GM12801 (cell line): ENCODE results near the gene AKAP6.

Experiments used
- TF ChIP-seq, protein P1 (sequence below): IDR thresholded peaks from one replicate; pipeline ENCODE4 v1.5.1; 2011; ENCODE audit warnings: control low read depth; ENCODE audit not compliant: insufficient read length; ENCODE audit errors: extremely low read depth

The AKAP6 gene

DNA sequence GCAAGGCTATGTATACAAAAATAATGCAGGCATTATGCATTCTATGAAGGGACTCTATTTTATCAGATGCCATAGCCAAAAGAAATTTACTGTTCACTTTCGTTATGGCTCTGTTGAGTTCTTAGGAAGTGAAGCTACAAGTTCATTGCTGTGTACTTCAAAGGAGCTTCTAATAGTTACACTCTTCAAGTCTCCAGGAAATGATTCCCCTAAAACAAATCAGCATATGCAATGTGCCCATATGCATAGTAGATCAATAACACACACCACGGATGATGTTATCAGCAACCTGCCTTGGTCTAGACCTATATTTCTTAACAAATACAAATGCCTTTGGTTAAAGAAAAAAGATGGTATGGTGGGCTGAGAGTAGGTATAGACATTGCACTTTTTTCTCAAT, 83.4 kb downstream of the AKAP6 start:
- TF ChIP-seq, protein P1, sequence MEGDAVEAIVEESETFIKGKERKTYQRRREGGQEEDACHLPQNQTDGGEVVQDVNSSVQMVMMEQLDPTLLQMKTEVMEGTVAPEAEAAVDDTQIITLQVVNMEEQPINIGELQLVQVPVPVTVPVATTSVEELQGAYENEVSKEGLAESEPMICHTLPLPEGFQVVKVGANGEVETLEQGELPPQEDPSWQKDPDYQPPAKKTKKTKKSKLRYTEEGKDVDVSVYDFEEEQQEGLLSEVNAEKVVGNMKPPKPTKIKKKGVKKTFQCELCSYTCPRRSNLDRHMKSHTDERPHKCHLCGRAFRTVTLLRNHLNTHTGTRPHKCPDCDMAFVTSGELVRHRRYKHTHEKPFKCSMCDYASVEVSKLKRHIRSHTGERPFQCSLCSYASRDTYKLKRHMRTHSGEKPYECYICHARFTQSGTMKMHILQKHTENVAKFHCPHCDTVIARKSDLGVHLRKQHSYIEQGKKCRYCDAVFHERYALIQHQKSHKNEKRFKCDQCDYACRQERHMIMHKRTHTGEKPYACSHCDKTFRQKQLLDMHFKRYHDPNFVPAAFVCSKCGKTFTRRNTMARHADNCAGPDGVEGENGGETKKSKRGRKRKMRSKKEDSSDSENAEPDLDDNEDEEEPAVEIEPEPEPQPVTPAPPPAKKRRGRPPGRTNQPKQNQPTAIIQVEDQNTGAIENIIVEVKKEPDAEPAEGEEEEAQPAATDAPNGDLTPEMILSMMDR: no peak

DNA sequence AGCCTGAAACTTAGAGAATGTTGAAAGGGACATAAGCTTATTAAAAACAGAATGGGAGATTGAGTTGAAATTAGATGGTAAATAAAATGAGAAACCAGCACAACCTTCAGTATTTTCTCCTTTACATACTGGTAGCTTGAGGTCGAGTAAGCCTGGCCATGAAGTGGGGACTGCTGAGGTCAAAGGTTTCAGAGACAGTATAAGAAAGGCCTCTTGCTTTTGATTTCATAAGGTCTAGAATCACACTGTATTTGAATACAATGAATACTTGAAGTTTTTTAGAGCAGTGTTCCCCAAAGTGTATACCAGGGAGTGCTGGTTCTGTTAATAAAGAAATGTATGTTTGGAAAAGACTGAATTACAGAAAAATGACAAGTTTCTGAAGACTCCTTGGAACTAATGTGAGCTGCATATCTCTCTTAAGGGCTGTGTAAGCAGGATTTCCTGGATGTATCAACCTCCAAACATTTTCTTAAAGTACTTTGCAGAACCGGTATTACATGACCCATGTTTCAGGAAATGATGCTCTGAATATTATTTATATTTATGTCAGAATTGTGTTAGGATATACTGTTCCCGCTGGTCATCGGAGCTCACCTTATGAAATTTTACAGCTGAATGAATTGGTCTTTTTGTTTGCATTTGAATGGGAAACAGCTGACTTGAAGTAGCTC, 85.0 kb downstream of the AKAP6 start:
- TF ChIP-seq, protein P1: no peak

DNA sequence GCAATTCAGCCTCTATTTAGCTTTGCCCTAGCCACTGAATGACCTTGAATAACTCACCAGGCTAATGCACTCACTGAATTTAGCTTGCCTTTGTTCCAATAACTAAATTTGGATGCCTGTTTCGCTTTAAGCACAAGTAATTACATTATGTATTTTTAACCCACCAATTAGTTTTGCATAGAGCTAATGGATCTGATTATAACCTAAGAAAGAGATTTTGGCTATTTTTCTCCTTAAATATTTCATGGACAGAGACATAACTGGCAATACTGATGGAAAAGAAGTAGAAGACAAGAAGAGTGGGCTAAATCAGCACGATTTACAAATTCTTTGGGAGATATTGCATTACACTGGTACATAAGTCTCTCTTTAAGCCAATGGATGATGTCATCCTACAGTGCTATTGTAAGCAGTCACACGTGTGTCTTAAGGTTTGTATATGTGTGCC, 85.7 kb downstream of the AKAP6 start:
- TF ChIP-seq, protein P1: no peak

DNA sequence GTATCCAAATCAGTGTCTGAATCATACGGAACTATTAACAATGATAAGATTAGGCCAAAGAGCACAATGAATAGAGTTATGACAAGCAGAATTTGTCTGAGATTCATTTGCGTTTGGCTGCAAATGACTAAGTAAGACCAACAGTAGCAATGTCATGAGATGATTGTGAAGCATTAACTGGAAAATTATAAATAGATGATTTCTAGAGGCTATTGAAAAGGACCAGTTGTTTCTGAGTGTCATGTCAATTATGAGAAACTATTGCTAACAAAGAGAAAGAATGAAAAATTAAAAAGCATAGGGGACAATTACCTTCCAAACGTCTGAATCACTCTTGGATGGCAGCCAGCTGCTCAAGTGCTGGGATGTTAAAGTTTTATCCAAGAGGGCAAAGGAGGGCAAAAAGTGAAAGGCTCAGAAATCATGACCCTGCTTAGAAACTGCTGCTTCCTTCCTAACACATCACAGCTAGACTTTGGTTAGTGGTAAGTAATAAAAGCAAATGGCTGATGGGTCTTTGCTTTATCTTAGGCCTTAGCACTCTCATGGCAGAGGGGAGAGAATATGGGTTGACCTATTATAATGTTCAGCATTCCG, 89.0 kb downstream of the AKAP6 start:
- TF ChIP-seq, protein P1: no peak

DNA sequence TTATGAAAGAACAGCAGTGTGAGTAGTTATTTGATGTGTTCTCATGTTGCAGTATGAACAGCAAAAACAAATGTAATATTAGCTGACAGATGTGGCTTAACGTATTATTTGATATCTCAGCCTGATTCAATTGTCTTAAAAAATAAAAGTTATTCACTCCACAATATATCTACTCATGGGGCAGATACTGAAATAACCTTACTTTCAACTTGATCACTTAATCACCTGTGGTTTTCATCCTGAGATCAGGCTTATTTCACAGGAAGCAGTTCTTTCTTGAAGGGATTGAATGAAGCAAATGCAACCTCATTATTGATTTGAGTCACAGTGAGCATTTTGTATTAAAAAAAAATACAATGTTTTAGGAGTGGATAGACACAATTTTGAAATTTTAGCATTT, 90.3 kb downstream of the AKAP6 start:
- TF ChIP-seq, protein P1: no peak

DNA sequence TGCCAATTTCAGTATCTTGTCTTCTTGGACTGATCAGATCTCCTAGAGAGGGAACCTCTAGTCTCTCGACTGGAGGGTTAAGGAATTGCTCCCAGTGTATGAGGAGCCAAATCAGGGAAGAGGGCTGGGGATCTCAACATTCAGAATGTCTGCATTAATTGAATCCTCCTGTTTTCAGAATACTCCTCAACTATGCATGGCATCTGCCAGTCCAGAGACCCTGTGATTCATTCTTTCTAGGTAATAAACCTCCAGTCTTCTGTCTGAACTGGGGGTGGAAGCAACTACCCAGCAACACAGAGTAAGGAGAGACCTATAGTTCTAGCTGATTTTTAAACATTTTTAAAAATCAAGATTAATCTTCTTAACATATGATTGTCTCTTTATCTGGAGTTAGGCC, 92.7 kb downstream of the AKAP6 start:
- TF ChIP-seq, protein P1: no peak

DNA sequence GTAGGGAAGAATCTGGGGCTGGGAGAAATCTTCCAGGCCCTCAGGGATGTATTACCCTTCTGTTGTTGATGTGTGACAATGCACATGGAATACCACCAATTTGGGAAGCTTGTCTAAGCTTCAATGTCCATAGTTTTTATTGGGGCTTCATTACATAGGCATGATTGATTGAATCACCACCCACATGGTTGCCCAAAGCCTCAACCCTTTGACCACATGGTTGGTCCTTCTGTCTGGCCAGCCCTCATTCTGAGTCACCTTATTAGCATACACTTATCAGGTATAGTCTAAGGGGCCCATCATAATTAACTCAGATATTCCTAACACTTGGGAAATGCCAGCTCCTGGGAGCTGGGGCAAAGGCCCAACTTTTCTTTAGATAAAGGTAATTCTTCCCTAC, 93.3 kb downstream of the AKAP6 start:
- TF ChIP-seq, protein P1: no peak
